GM19328 (cell line): ENCODE measurements around the gene KSR1.

Experiments used
- ATAC-seq: cut with Tn5 transposase; IDR thresholded peaks from one replicate; pipeline ENCODE4 v1.9.1; 2021; ENCODE audit warnings: mild to moderate bottlenecking, moderate library complexity; ENCODE audit not compliant: unreplicated experiment

Gene KSR1

GRCh38 chr17:27581016-27581415 lies 124.8 kb downstream of the KSR1 start:
- ATAC-seq: no peak

GRCh38 chr17:27582696-27583095 lies 126.4 kb downstream of the KSR1 start:
- ATAC-seq: no peak

GRCh38 chr17:27585153-27585681 lies 129.0 kb downstream of the KSR1 start:
- no peak for ATAC-seq

- ATAC-seq: no peak
Measured at GRCh38 chr17:27585792-27586191, 129.5 kb downstream of the KSR1 start.

- no peak for ATAC-seq
Measured at GRCh38 chr17:27586203-27586721, 130.0 kb downstream of the KSR1 start.

- no peak for ATAC-seq
Measured at GRCh38 chr17:27588354-27588753, 132.1 kb downstream of the KSR1 start.

- ATAC-seq: no peak
Measured at GRCh38 chr17:27590864-27591263, 134.6 kb downstream of the KSR1 start.

GRCh38 chr17:27591986-27592385 lies 135.7 kb downstream of the KSR1 start:
- ATAC-seq: no peak

- no peak for ATAC-seq
Measured at GRCh38 chr17:27593232-27593856, 137.1 kb downstream of the KSR1 start.

- ATAC-seq: no peak
Measured at GRCh38 chr17:27593857-27594255, 137.6 kb downstream of the KSR1 start.

- no peak for ATAC-seq
Measured at GRCh38 chr17:27595208-27595607, 139.0 kb downstream of the KSR1 start.

- ATAC-seq: no peak
Measured at GRCh38 chr17:27596096-27596495, 139.8 kb downstream of the KSR1 start.

- no peak for ATAC-seq
Measured at GRCh38 chr17:27596566-27597187, 140.4 kb downstream of the KSR1 start.

GRCh38 chr17:27597188-27597580 lies 140.9 kb downstream of the KSR1 start:
- ATAC-seq: no peak

GRCh38 chr17:27597783-27598320 lies 141.6 kb downstream of the KSR1 start:
- no peak for ATAC-seq

GRCh38 chr17:27598337-27599050 lies 142.2 kb downstream of the KSR1 start:
- no peak for ATAC-seq

GRCh38 chr17:27600471-27600870 lies 144.2 kb downstream of the KSR1 start:
- ATAC-seq: no peak

- no peak for ATAC-seq
Measured at GRCh38 chr17:27601069-27601974, 145.1 kb downstream of the KSR1 start.

- no peak for ATAC-seq
Measured at GRCh38 chr17:27601975-27602302, 145.7 kb downstream of the KSR1 start.

GRCh38 chr17:27602721-27603420 lies 146.6 kb downstream of the KSR1 start:
- no peak for ATAC-seq
